T-cell (primary cell): ENCODE results near the gene ASPHD1. TPM values are rescaled to one million over a fixed set of nuclear protein-coding genes. Genes with fewer than 3 reads are reported as not detected.

ENCODE experiments used
- ATAC-seq, 4 experiments: fragments of 200-7000 bp in 3 of 4; fragments of 150-1000 bp in 1 of 4; cut with Tn5 transposase; replicated peaks in 1 of 4; 1 replicate in 3 of 4; 2 replicates in 1 of 4; pipeline ENCODE4 v1.10.0; 2021; ENCODE audit warnings: moderate library complexity in 3 of 4, mild to moderate bottlenecking in 2 of 4, moderate number of reproducible peaks in 1 of 4
- CTCF ChIA-PET, 2 donors: fragments of 300-600 bp; sonication (Branson Sonifier 250); formaldehyde crosslinking; loops; one replicate each; lab custom pipeline; 2022; ENCODE audit warnings: antibody characterized with exemption in 2 of 2; lab: Charles Lee
- POLR2A ChIA-PET, 2 donors: fragments of 300-600 bp; sonication (Branson Sonifier 250); formaldehyde crosslinking; loops; one replicate each; lab custom pipeline; 2022; ENCODE audit warnings: antibody characterized with exemption in 2 of 2; lab: Charles Lee
- DNase-seq, 35 experiments: peaks; one replicate each; pipeline versions ENCODE4 v3.0.0 to v3.0.0-alpha.2; 2013 to 2023
- H3K27ac ChIP-seq: one replicate; pipeline ENCODE4 v1.5.1; 2013; ENCODE audit warnings: low read length
- H3K27me3 ChIP-seq, 2 experiments: replicated peaks in 1 of 2; 1 replicate in 1 of 2; 2 replicates in 1 of 2; pipeline versions ENCODE4 v1.6.1 to v1.7.0; 2013; ENCODE audit warnings: low read length in 1 of 2, mixed read lengths in 1 of 2; ENCODE audit not compliant: control insufficient read depth in 2 of 2, insufficient read depth in 2 of 2; ENCODE audit errors: extremely low read depth in 1 of 2
- H3K36me3 ChIP-seq, 2 donors: 1 replicate in 1 of 2; 2 replicates in 1 of 2; pipeline versions ENCODE4 v1.6.1 to v1.7.0; 2013; ENCODE audit warnings: low read length in 1 of 2; ENCODE audit not compliant: control insufficient read depth in 2 of 2, insufficient read depth in 1 of 2; ENCODE audit errors: extremely low read depth in 1 of 2
- H3K4me1 ChIP-seq, 2 experiments: 1 replicate in 1 of 2; 2 replicates in 1 of 2; pipeline versions ENCODE4 v1.6.1 to v1.7.0; 2013; ENCODE audit warnings: low read length in 2 of 2, mixed read lengths in 1 of 2; ENCODE audit not compliant: insufficient read depth in 2 of 2, control insufficient read depth in 1 of 2; ENCODE audit errors: extremely low read depth in 1 of 2
- H3K4me3 ChIP-seq, 2 donors: 1 replicate in 1 of 2; 2 replicates in 1 of 2; pipeline versions ENCODE4 v1.5.1 to v1.7.0; 2013; ENCODE audit warnings: mild to moderate bottlenecking in 2 of 2, low read length in 1 of 2, moderate library complexity in 1 of 2; ENCODE audit not compliant: control insufficient read depth in 1 of 2; ENCODE audit errors: extremely low read depth in 1 of 2
- H3K9me3 ChIP-seq: 2 replicates; pipeline ENCODE4 v1.7.0; 2013
- H3K27ac Mint-ChIP-seq, 2 donors: one replicate each; pipeline ENCODE4 v1.8.0; 2020 to 2021; ENCODE audit warnings: mild to moderate bottlenecking in 2 of 2, mixed read lengths in 2 of 2
- H3K27me3 Mint-ChIP-seq, 2 donors: one replicate each; pipeline ENCODE4 v1.8.0; 2021 to 2022; ENCODE audit warnings: mixed read lengths in 2 of 2
- H3K36me3 Mint-ChIP-seq: one replicate; pipeline ENCODE4 v1.8.0; 2021; ENCODE audit warnings: mixed read lengths
- H3K4me1 Mint-ChIP-seq, 3 donors: one replicate each; pipeline ENCODE4 v1.8.0; 2020 to 2022; ENCODE audit warnings: mixed read lengths in 3 of 3, mild to moderate bottlenecking in 1 of 3
- H3K4me3 Mint-ChIP-seq, 3 donors: one replicate each; pipeline ENCODE4 v1.8.0; 2020 to 2022; ENCODE audit warnings: mild to moderate bottlenecking in 3 of 3, mixed read lengths in 3 of 3, moderate library complexity in 3 of 3
- H3K9me3 Mint-ChIP-seq, 3 donors: one replicate each; pipeline ENCODE4 v1.8.0; 2020 to 2022; ENCODE audit warnings: mixed read lengths in 3 of 3
- WGBS: methylation state at CpG from one replicate; pipeline ENCODE4 v1.1.5; 2013; ENCODE audit warnings: missing lambda C conversion rate; ENCODE audit not compliant: insufficient coverage; 5-methylcytosine and 5-hydroxymethylcytosine counted together
- total RNA-seq, 35 experiments: library from RNA in 6 of 35; stranded (reverse) in 6 of 35; fragments of 120-200 nt in 1 of 35; gene quantifications; one replicate each; pipeline versions ENCODE4 v1.2.1 to v1.2.4 and lab custom pipeline; 2013 to 2026

ASPHD1 gene
- total RNA-seq, 5 donors from 2014 or later (not counting 1 experiment from before 2014, with no cell fraction given) = not detected

GRCh38 chr16:29897333-29897732 lies 3.0 kb upstream of the ASPHD1 start:
- POLR2A ChIA-PET = interaction anchor here in 1 of 2 donors (0.7 kb wide), 1 partner anchor 100 kb away, joined by 3 read pairs; no protein-coding TSS in a partner anchor

DNA sequence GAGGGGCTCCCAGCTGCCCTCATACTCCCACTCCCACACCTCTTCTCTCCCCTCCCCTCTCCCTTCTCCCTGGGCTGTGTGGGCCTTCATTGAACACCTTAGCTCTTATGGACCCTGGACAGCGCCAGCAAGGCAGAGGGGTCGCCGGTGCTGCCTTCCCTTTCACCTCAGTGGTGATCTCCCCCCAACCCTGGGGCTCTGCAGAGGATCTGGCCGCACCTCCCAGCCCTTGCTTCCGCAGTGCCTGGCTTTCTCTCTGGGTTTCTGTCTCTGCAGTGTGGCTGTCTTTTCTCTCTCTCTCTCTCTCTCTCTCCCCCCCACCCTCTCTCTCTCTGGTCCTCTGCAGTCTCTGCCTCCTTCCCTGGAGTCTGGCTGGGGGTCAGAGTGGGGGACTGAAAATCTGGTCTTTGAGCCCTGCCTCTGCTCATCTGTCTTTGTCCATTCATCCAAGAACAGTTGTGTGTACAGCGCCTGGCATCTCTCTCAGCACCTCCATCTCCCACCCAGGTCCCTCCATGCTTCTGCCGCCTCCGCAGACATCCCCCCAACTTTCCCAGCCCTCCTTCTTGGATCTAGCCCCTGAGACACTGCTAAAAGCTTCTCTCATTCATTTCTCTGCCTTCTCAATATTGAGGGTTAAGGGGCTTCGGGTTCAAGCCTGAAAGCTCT lies 2.0 kb upstream of the ASPHD1 start:
- H3K9me3 ChIP-seq = no peaks in the 10 kb centered on the region
- Mint-ChIP-seq H3K4me1 (peaks cover 6 to 15% (median 8%) of the 10 kb centered on the region in 3 donors), H3K27me3 (peaks cover 29 to 37% of the 10 kb centered on the region in 2 donors), H3K36me3 (no peaks in the 10 kb centered on the region), H3K9me3 (no peaks in the 10 kb centered on the region), H3K27ac (peak overlapping the region in 1 of 2 donors; percentile 46), H3K4me3 (peak overlapping the region in 2 of 3 donors; percentile 28 to 36)
- H3K27ac ChIP-seq = no peak overlapping the region
- WGBS = 13% methylated on average over 7 of the region's 9 CpGs
- H3K36me3 ChIP-seq = no peaks in the 10 kb centered on the region
- CTCF ChIA-PET = no interaction called here
- H3K4me1 ChIP-seq = peaks cover 0 to 21% of the 10 kb centered on the region in 2 experiments
- no peak for DNase-seq
- no peak overlapping the region for H3K4me3 ChIP-seq
- H3K27me3 ChIP-seq = peaks cover 4 to 62% of the 10 kb centered on the region in 2 experiments
- POLR2A ChIA-PET = interaction anchor here in 1 of 2 donors (0.7 kb wide), 1 partner anchor 99 kb away, joined by 3 read pairs; no protein-coding TSS in a partner anchor
- ATAC-seq = no peak

More at GRCh38 chr16:29897333-29897732, 3.0 kb upstream of the ASPHD1 start:
- peaks cover 0 to 21% of the 10 kb centered on the region in 2 experiments for H3K4me1 ChIP-seq
- Mint-ChIP-seq H3K36me3 (no peaks in the 10 kb centered on the region), H3K27ac (no peak overlapping the region), H3K4me1 (peaks cover 6 to 15% (median 8%) of the 10 kb centered on the region in 3 donors), H3K9me3 (no peaks in the 10 kb centered on the region), H3K4me3 (no peak overlapping the region), H3K27me3 (peaks cover 29 to 37% of the 10 kb centered on the region in 2 donors)
- WGBS = 44% methylated on average over 3 of the region's 4 CpGs
- no peak overlapping the region for H3K4me3 ChIP-seq
- no peaks in the 10 kb centered on the region for H3K36me3 ChIP-seq
- peaks cover 4 to 62% of the 10 kb centered on the region in 2 experiments for H3K27me3 ChIP-seq
- H3K9me3 ChIP-seq = no peaks in the 10 kb centered on the region
- no peak for ATAC-seq
- CTCF ChIA-PET = no interaction called here
- no peak for DNase-seq
- H3K27ac ChIP-seq = no peak overlapping the region

DNA sequence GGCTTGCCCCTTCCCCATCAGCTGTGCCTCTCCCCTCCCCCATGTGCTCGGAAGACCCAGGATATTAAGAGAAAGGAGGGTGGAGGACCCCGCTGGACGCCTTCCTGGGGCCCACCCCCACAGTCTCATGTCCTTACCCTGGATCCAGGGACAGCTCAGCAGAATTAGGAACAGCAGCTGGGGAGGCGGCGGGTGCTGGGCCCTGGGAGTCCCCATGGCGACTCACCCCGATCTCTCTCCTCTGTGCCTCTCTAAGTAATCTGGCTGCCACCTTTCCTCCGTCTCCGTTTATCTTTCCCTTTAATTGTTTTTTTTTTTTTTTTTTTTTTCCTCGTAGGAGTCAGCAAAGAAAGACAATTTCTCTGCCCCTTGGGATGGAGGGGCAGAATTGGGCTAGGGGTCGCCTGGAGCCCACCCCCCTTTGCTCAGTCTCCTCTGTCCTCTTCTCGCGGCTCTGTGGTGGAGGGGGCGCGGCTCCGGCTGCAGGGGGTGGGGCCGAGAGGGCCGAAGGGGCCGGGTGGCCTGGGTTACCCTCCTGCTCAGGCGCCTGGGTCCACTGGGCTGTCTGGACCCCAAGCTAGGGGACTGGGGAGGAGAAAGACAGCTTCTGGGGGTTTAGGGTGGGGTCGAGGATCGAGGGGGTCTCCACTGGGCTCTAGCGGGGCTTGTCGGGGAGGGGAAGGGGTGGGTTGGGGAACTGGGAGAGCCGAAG lies 1.3 kb upstream of the ASPHD1 start:
- H3K4me1 ChIP-seq = peaks cover 0 to 21% of the 10 kb centered on the region in 2 experiments
- no peak overlapping the region for H3K4me3 ChIP-seq
- peaks cover 6 to 15% (median 12%) of the 10 kb centered on the region in 3 donors for H3K4me1 Mint-ChIP-seq
- no peaks in the 10 kb centered on the region for H3K9me3 ChIP-seq
- H3K27me3 ChIP-seq = peaks cover 4 to 62% of the 10 kb centered on the region in 2 experiments
- H3K9me3 Mint-ChIP-seq = no peaks in the 10 kb centered on the region
- peaks cover 29 to 37% of the 10 kb centered on the region in 2 donors for H3K27me3 Mint-ChIP-seq
- POLR2A ChIA-PET = interaction anchor here in 1 of 2 donors (0.6 kb wide), 1 partner anchor 16 kb away, joined by 3 read pairs; no protein-coding TSS in a partner anchor
- no peak overlapping the region for H3K27ac ChIP-seq
- H3K4me3 Mint-ChIP-seq = peak overlapping the region in 2 of 3 donors; percentile 28 to 36
- CTCF ChIA-PET = no interaction called here
- peak overlapping the region in 1 of 2 donors; percentile 46 for H3K27ac Mint-ChIP-seq
- ATAC-seq (no peak), DNase-seq (no peak)
- H3K36me3 ChIP-seq = no peaks in the 10 kb centered on the region
- WGBS = 3% methylated on average over 14 of the region's 25 CpGs
- H3K36me3 Mint-ChIP-seq = no peaks in the 10 kb centered on the region

DNA sequence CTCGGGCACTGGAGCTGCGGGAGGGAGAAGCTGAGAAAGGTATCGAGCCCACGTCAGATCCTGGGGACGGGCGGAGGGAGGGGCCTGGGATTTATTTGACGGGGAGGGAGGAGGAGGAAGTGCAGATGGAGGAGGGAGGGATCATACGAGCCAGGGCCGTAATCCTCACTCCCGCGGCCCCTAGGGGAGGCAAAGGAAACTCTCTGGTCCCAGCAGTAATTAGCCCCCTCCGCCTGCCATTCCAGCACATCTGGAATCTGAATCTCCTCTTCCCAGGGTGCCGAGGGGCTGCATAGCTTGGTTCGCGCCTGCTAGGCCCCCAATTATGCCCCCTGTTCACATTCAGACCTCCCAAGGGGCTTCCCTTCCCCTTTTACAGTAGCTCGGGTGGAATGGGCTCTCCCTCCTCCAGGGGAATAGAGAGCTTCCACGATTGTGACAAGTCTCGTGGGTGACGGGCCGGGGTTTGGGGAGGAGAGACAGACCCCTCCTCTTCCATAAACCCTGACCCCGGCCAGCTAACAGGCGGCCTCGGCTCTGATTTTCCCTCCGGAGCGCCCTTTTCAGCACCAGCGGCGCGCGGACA lies 679 bp upstream of the ASPHD1 start, which contains the start of gene SEZ6L2:
TSS of gene SEZ6L2 (minus strand) at position 35 of the 586 bp plus-strand sequence. CDS start 531 bp downstream, outside the sequence.
- no peaks in the 10 kb centered on the region for H3K9me3 ChIP-seq
- WGBS = 2% methylated on average over 15 of the region's 29 CpGs
- POLR2A ChIA-PET = interaction anchor here in 1 of 2 donors (0.6 kb wide), 1 partner anchor 15 kb away, joined by 3 read pairs; no protein-coding TSS in a partner anchor
- H3K27ac ChIP-seq = no peak within 1 kb of the TSS
- ATAC-seq = peak in 2 of 4 experiments; percentile 5 to 8
- no peaks in the 10 kb centered on the region for H3K36me3 ChIP-seq
- H3K4me3 ChIP-seq = peak within 1 kb of the TSS; percentile 33 to 45
- H3K4me3 Mint-ChIP-seq = peak within 1 kb of the TSS; percentile 63 to 65 (median 64)
- no peaks in the 10 kb centered on the region for H3K9me3 Mint-ChIP-seq
- CTCF ChIA-PET = no interaction called here
- peaks cover 6 to 15% (median 12%) of the 10 kb centered on the region in 3 donors for H3K4me1 Mint-ChIP-seq
- peak within 1 kb of the TSS in 1 of 2 donors; percentile 46 for H3K27ac Mint-ChIP-seq
- no peaks in the 10 kb centered on the region for H3K36me3 Mint-ChIP-seq
- DNase-seq = peak in 12 of 35 experiments; percentile 13 to 77 (median 62)
- H3K27me3 Mint-ChIP-seq = peaks cover 25 to 37% of the 10 kb centered on the region in 2 donors
- peaks cover 0 to 21% of the 10 kb centered on the region in 2 experiments for H3K4me1 ChIP-seq
- H3K27me3 ChIP-seq = peaks cover 4 to 61% of the 10 kb centered on the region in 2 experiments

DNA sequence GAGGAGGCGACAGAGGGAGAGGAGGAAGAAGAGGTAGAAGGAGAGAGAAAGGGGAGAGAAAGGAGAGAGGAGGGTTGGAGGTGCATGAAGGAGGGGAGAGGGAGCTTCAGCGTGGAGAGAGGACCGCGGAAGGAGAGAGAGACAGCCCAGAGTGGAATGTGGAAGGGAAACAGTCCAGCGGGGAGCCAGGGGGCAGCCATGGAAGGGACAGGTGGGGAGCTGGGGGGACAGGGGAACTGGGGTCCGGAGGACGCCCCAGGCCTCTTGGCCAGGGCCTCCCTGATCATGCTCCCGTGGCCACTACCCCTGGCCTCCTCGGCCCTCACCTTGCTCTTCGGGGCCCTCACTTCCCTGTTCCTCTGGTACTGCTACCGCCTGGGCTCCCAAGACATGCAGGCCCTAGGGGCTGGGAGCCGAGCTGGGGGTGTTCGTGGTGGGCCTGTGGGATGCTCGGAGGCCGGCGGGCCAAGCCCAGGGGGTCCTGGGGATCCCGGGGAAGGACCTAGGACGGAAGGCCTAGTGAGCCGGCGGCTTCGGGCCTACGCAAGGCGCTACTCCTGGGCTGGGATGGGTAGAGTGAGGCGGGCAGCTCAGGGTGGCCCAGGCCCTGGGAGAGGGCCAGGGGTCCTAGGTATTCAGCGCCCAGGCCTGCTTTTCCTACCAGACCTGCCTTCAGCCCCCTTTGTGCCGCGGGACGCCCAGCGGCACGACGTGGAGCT lies 759 bp downstream of the ASPHD1 start:
- H3K27me3 ChIP-seq = peaks cover 4 to 50% of the 10 kb centered on the region in 2 experiments
- H3K4me1 ChIP-seq = peaks cover 0 to 21% of the 10 kb centered on the region in 2 experiments
- CTCF ChIA-PET = interaction anchor here in 1 of 2 donors (0.5 to 0.6 kb wide), 2 partner anchors 14 to 77 kb away, joined by 3 to 6 read pairs; no protein-coding TSS in a partner anchor
- POLR2A ChIA-PET = no interaction called here
- no peak overlapping the region for H3K27ac ChIP-seq
- Mint-ChIP-seq H3K4me3 (peak overlapping the region; percentile 63 to 65 (median 64)), H3K27me3 (peaks cover 25 to 29% of the 10 kb centered on the region in 2 donors), H3K4me1 (peaks cover 6 to 15% (median 12%) of the 10 kb centered on the region in 3 donors), H3K27ac (no peak overlapping the region), H3K9me3 (no peaks in the 10 kb centered on the region), H3K36me3 (no peaks in the 10 kb centered on the region)
- H3K4me3 ChIP-seq = no peak overlapping the region
- WGBS = 66% methylated on average over 21 of the region's 31 CpGs
- no peaks in the 10 kb centered on the region for H3K9me3 ChIP-seq
- no peaks in the 10 kb centered on the region for H3K36me3 ChIP-seq
- DNase-seq (no peak), ATAC-seq (no peak)
